Gastroesophageal sphincter (tissue), 3 donors: ENCODE data around the gene SLC22A31.

ENCODE experiments used
- CTCF ChIP-seq, 4 experiments: fragments of 200-600 bp in 2 of 4; fragments of 450-650 bp in 2 of 4; sonication (generic) in 1 of 4; IDR thresholded peaks; one replicate each; pipeline ENCODE4 v1.5.1; 2017 to 2019; ENCODE audit warnings: antibody characterized with exemption in 4 of 4, mild to moderate bottlenecking in 2 of 4, moderate library complexity in 2 of 4
- POLR2A ChIP-seq, 2 donors: fragments of 450-650 bp; IDR thresholded peaks; one replicate each; pipeline ENCODE4 v1.6.1; 2017; ENCODE audit warnings: antibody characterized with exemption in 2 of 2, mild to moderate bottlenecking in 2 of 2, moderate library complexity in 1 of 2
- POLR2AphosphoS5 ChIP-seq: sonication (generic); formaldehyde crosslinking; IDR thresholded peaks from one replicate; pipeline ENCODE4 v1.6.1; 2017; ENCODE audit warnings: antibody characterized with exemption

- TF ChIP-seq CTCF (IDR thresholded peaks at IDR 0.05) (no peak), POLR2A (IDR thresholded peaks at IDR 0.05) (no peak), POLR2AphosphoS5 (no peak)
These were observed 30.6 kb downstream of the SLC22A31 start for GRCh38 chr16:89169778-89170177.
